GM21528 (cell line): Measurements from ENCODE around the gene CADM1.

Experiments used
- ATAC-seq: cut with Tn5 transposase; IDR thresholded peaks from one replicate; pipeline ENCODE4 v1.9.1; 2021; ENCODE audit warnings: mild to moderate bottlenecking, moderate library complexity; ENCODE audit not compliant: unreplicated experiment, low FRiP score

CADM1 gene

GRCh38 chr11:115409116-115409670 is 95.0 kb downstream of the CADM1 start:
- no peak for ATAC-seq

GRCh38 chr11:115408036-115408921 is 95.9 kb downstream of the CADM1 start:
- ATAC-seq: no peak

- no peak for ATAC-seq
Observed at GRCh38 chr11:115407496-115407895, 96.7 kb downstream of the CADM1 start.

GRCh38 chr11:115406404-115406803 is 97.8 kb downstream of the CADM1 start:
- no peak for ATAC-seq

- ATAC-seq: no peak
Observed at GRCh38 chr11:115398333-115399080, 105.7 kb downstream of the CADM1 start.

GRCh38 chr11:115396533-115396932 is 107.7 kb downstream of the CADM1 start:
- ATAC-seq: no peak

GRCh38 chr11:115393950-115394349 is 110.3 kb downstream of the CADM1 start:
- ATAC-seq: no peak

- ATAC-seq: no peak
Observed at GRCh38 chr11:115391598-115391997, 112.6 kb downstream of the CADM1 start.

GRCh38 chr11:115391160-115391559 is 113.1 kb downstream of the CADM1 start:
- no peak for ATAC-seq

- ATAC-seq: no peak
Observed at GRCh38 chr11:115390441-115390840, 113.8 kb downstream of the CADM1 start.

GRCh38 chr11:115389790-115390189 is 114.4 kb downstream of the CADM1 start:
- no peak for ATAC-seq

- no peak for ATAC-seq
Observed at GRCh38 chr11:115385226-115385625, 119.0 kb downstream of the CADM1 start.

GRCh38 chr11:115384236-115384635 is 120.0 kb downstream of the CADM1 start:
- ATAC-seq: no peak

GRCh38 chr11:115383431-115383830 is 120.8 kb downstream of the CADM1 start:
- no peak for ATAC-seq

GRCh38 chr11:115379528-115379927 is 124.7 kb downstream of the CADM1 start:
- ATAC-seq: no peak

- ATAC-seq: no peak
Observed at GRCh38 chr11:115378557-115378956, 125.7 kb downstream of the CADM1 start.

GRCh38 chr11:115377882-115378296 is 126.3 kb downstream of the CADM1 start:
- ATAC-seq: no peak

GRCh38 chr11:115368616-115369015 is 135.6 kb downstream of the CADM1 start:
- ATAC-seq: no peak

GRCh38 chr11:115366826-115367225 is 137.4 kb downstream of the CADM1 start:
- no peak for ATAC-seq

GRCh38 chr11:115365907-115366306 is 138.3 kb downstream of the CADM1 start:
- no peak for ATAC-seq

GRCh38 chr11:115364896-115365295 is 139.3 kb downstream of the CADM1 start:
- ATAC-seq: no peak
